SW480 (cell line): Measurements from ENCODE around the gene NUTF2.
"Not testable (repeated sequence)": the region's sequence is repeated elsewhere in the genome, so short reads cannot be mapped to it uniquely, and the experiment has no call there.

Source experiments
- DNase-seq: peaks from one replicate; pipeline ENCODE4 v3.0.0-alpha.2; 2016; ENCODE audit warnings: low spot score

Gene NUTF2

GRCh38 chr16:67885545-67885944 is 38.8 kb downstream of the NUTF2 start:
- no peak for DNase-seq

GRCh38 chr16:67885976-67886375 is 39.2 kb downstream of the NUTF2 start:
- DNase-seq, result no peak

- DNase-seq, result no peak
These were observed 39.7 kb downstream of the NUTF2 start for GRCh38 chr16:67886387-67886786.

- no peak for DNase-seq
These were observed 41.6 kb downstream of the NUTF2 start for GRCh38 chr16:67888331-67888730.

GRCh38 chr16:67892375-67892774 is 45.6 kb downstream of the NUTF2 start:
- no peak for DNase-seq

- DNase-seq, result peak; percentile 94
These were observed 46.4 kb downstream of the NUTF2 start, which contains the start of gene PSKH1 for GRCh38 chr16:67892899-67893742. Gene PSKH1 (plus strand): TSS chr16:67893254. CDS start chr16:67908750, 15,496 bp downstream.

GRCh38 chr16:67893743-67894399 is 47.1 kb downstream of the NUTF2 start:
- DNase-seq, result no peak

- DNase-seq, result no peak
These were observed 50.5 kb downstream of the NUTF2 start for GRCh38 chr16:67897231-67897630.

- DNase-seq, result no peak
These were observed 55.0 kb downstream of the NUTF2 start for GRCh38 chr16:67901734-67902133.

GRCh38 chr16:67902831-67903230 is 56.1 kb downstream of the NUTF2 start:
- no peak for DNase-seq

- DNase-seq, result no peak
These were observed 60.9 kb downstream of the NUTF2 start for GRCh38 chr16:67907397-67908180.

GRCh38 chr16:67909056-67909742 is 62.5 kb downstream of the NUTF2 start:
- no peak for DNase-seq

GRCh38 chr16:67910158-67910557 is 63.4 kb downstream of the NUTF2 start:
- no peak for DNase-seq

GRCh38 chr16:67914758-67915495 is 68.2 kb downstream of the NUTF2 start:
- DNase-seq, result no peak

- DNase-seq, result not testable (repeated sequence)
These were observed 68.7 kb downstream of the NUTF2 start for GRCh38 chr16:67915496-67915769.

- DNase-seq, result no peak
These were observed 69.3 kb downstream of the NUTF2 start for GRCh38 chr16:67915831-67916723.

- no peak for DNase-seq
These were observed 70.6 kb downstream of the NUTF2 start for GRCh38 chr16:67917140-67917851.

GRCh38 chr16:67917852-67918236 is 71.1 kb downstream of the NUTF2 start:
- DNase-seq, result peak; percentile 51

- no peak for DNase-seq
These were observed 73.0 kb downstream of the NUTF2 start for GRCh38 chr16:67919622-67920221.
